GF-D8 (cell line): ENCODE measurements around the gene GBX2.
"Not testable (repeated sequence)": the region's sequence is repeated elsewhere in the genome, so short reads cannot be mapped to it uniquely, and the experiment has no call there.

Experiments used
- DNase-seq: peaks from one replicate; lab custom pipeline; 2025; lab: John Stamatoyannopoulos, UW

Gene GBX2

DNA sequence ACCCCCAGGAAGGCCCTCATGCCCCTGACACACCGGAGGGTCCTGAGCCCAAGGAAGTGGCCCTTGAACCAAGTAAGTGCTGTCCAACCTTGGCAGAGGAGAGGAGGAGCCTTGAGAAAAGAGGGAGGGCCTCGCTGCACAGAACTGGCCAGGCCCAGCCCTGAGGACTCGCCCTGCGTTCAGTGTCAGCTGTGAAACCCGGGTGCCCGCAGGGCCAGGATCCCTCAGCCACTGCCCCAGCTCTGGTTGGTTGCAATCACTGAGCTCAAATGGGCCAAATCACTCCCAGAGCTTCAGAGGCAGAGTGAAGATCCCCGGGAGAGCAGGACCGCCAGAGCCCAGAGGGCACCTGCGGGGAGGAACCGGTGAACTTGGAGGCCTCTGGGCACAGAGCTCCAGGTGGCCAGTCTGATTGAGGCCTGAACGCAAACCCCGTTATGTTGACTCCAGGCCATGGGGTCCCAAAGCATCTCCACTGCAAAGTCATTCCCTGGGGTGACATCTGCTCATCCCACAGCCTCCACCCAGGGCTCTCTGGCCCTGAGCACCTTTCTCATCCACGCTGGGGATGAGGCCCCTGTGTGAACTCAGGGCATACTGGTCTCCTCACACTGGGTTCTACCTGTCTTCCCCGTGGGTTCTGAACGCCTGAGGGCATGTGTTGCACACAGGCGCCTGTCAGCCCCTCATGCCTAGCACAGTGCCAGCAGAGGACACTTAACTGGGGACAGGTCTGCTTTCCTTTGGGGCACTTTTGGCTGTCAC, 11.9 kb downstream of the GBX2 start:
- no peak for DNase-seq

GRCh38 chr2:236155406-236155805, 12.8 kb downstream of the GBX2 start:
- no peak for DNase-seq

DNA sequence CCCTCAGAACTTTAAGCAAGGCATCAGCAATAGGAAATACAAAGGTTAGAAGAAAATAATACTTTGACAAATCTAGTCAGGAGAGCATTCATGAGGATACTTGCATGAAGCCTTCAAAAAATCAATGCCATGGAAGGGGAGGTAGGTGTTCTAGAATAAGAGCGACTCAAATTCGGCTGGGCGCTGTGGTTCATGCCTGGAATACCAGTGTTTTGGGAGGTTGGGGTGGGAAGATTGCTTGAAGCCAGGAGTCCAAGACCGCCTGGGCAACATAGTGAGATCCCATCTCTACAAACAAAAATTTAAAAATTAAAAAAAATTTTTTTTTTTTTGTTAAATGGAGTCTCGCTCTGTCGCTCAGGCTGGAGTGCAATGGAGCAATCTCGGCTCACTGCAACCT, 21.8 kb downstream of the GBX2 start:
- DNase-seq, result no peak

GRCh38 chr2:236143811-236144210, 24.4 kb downstream of the GBX2 start:
- no peak for DNase-seq

GRCh38 chr2:236141616-236142015, 26.6 kb downstream of the GBX2 start:
- DNase-seq, result not testable (repeated sequence)

GRCh38 chr2:236137066-236137465, 31.1 kb downstream of the GBX2 start:
- no peak for DNase-seq

- no peak for DNase-seq
Observed at GRCh38 chr2:236136538-236136937, 31.6 kb downstream of the GBX2 start.

GRCh38 chr2:236133410-236134012, 34.7 kb downstream of the GBX2 start:
- no peak for DNase-seq

DNA sequence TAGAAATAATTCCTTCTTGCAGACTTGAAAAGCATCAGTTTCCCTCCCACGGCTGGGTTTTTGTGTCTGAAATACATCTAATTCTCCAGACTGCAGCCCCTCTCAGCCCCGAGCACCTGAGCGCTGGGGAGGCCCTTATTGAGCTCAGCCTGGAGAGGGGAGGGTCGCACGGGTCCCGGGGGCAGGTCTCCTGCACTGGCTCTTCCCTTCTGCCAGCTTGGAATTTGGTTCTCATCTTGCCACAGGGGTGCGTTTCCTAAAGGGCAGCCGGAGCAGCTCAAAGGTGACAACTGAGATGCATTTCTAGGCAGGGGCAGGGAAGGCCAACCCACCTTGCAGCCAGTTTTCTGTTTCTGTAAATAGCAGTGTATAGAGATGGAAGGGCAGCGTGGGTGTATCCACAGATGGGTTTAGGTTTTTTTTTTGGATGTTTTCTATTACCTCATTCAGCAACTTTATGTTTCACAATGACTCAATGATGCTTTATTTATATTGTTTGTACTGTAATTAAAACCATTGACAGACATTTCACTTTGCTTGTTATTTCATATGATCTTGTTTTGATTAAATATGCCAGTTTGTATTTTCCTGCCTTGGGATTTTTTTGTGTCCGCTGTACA, 37.0 kb downstream of the GBX2 start:
- DNase-seq, result no peak

DNA sequence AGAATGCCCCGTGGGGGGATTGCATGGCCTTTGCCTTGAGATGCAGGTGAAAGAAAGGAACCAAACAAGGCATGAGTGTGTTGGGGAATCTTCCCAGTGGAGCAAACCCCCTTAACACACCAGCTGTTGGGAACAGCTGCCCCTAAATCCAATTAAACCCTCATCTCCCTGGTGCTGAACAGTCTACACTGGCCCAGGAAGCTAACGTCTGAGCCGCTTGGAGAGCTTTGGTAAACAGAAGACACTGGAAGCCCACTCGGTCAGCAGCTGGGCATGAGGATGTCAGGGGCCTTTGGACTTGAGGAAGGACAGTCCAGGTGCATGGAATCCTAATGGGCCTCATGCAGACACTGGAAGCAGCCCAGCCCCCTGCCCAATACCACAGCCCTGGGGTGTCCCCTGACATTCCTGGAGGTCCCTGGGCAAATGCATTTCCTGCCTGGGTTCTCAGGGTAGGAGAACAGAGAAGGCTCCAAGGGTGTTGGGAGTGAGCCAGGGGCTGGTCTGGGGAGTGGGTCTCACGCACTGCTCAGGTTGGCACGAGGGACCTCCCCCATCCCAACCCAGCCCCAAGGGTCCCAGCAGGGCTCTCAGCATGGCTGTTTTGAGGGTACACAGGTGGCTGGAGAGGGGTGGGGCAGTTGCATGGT, 37.7 kb downstream of the GBX2 start:
- DNase-seq, result no peak

DNA sequence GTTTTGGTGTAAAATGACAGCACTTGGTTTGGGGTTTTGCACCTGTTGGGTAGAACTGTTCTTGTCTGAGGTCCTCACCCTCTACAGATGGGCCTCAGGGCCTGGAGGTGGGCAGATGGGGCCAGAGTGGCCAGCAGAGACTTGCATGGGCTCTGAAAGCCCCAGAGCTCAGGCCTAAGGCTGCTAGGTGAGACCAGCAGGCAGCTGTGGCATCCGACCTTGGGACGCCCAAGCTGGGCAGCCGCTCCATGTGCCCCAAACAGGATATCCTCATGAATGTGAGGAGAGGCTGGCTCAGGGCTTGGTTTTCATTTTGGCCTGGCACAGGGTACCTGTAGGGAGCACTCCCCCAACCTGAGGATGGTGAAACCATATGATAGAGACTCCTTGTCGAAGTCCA, 38.3 kb downstream of the GBX2 start:
- DNase-seq, result no peak

- DNase-seq, result no peak
Observed at GRCh38 chr2:236128321-236128720, 39.9 kb downstream of the GBX2 start.

GRCh38 chr2:236127010-236127409, 41.2 kb downstream of the GBX2 start:
- DNase-seq, result no peak

GRCh38 chr2:236125541-236125940, 42.6 kb downstream of the GBX2 start:
- DNase-seq, result no peak

- no peak for DNase-seq
Observed at GRCh38 chr2:236124182-236124893, 43.8 kb downstream of the GBX2 start.

- DNase-seq, result no peak
Observed at GRCh38 chr2:236123716-236124115, 44.5 kb downstream of the GBX2 start.

DNA sequence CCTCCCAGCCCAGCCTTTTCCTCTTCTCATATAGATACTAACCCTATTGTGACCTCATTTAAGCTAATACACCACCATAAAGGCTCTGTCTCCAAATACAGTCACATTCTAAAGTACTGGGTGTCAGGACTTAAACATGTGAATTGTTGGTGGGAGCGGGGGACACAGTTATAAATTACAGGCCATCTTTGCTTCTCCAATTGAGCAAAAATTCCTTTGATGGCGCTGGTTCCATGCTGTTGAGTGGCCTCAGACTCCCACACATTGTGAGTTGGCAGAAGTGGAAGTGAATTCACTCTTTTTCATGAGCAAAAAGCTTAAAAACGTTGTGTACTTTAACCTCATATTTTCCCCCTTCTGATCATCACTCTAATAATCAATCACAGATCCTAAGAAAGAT, 46.0 kb downstream of the GBX2 start:
- no peak for DNase-seq

- DNase-seq, result no peak
Observed at GRCh38 chr2:236121546-236121945, 46.6 kb downstream of the GBX2 start.

- no peak for DNase-seq
Observed at GRCh38 chr2:236120829-236121228, 47.4 kb downstream of the GBX2 start.

- DNase-seq, result no peak
Observed at GRCh38 chr2:236120141-236120601, 48.0 kb downstream of the GBX2 start.

- DNase-seq, result no peak
Observed at GRCh38 chr2:236119476-236119875, 48.7 kb downstream of the GBX2 start.

GRCh38 chr2:236119003-236119402, 49.2 kb downstream of the GBX2 start:
- DNase-seq, result no peak
